HFFc6 (cell line): ENCODE data around the gene CCBE1. TPM values are rescaled to one million over a fixed set of nuclear protein-coding genes. Genes with fewer than 3 reads are reported as not detected.

Experiments
- DNase-seq: peaks from one replicate; pipeline ENCODE4 v3.0.0-alpha.2; 2018
- H3K27ac Mint-ChIP-seq: 2 replicates; pipeline ENCODE4 v1.8.0; 2020; ENCODE audit warnings: mild to moderate bottlenecking, mixed read lengths
- H3K27me3 Mint-ChIP-seq: 2 replicates; pipeline ENCODE4 v1.8.0; 2021; ENCODE audit warnings: mild to moderate bottlenecking, moderate library complexity, mixed read lengths; ENCODE audit not compliant: insufficient read depth
- H3K36me3 Mint-ChIP-seq: 2 replicates; pipeline ENCODE4 v1.8.0; 2021; ENCODE audit warnings: low read depth, mixed read lengths
- H3K4me1 Mint-ChIP-seq: 2 replicates; pipeline ENCODE4 v1.8.0; 2020; ENCODE audit warnings: low read depth, mixed read lengths
- H3K4me3 Mint-ChIP-seq: 2 replicates; pipeline ENCODE4 v1.8.0; 2020; ENCODE audit warnings: mild to moderate bottlenecking, moderate library complexity, mixed read lengths
- H3K9me3 Mint-ChIP-seq: 2 replicates; pipeline ENCODE4 v1.8.0; 2020; ENCODE audit warnings: mild to moderate bottlenecking, mixed read lengths
- total RNA-seq, 6 experiments: library from RNA; stranded (reverse); fragmentation: NEBNext Ultra II Directional; extraction: Animal tissue kit (Norgen Biotek cat#: 25700); gene quantifications; 2 replicates in 1 of 6; 3 replicates in 5 of 6; pipeline ENCODE4 v1.2.3, GENCODE V29; 2021
- TF ChIP-seq, protein P1 (sequence below): fragments of 200-600 bp; sonication (generic); IDR thresholded peaks from 2 replicates; pipeline ENCODE4 v1.5.0; 2021; ENCODE audit warnings: antibody characterized with exemption, mild to moderate bottlenecking

The CCBE1 gene
- total RNA-seq, 6 experiments from 2014 or later: 161 to 223 (median 206) TPM

GRCh38 chr18:59515147-59515546, 182.1 kb downstream of the CCBE1 start:
- Mint-ChIP-seq H3K36me3 (peaks cover 10% of the 10 kb centered on the region; the same call in 1 of the 2 replicates), H3K4me3 (peak overlapping the region; percentile 33; the same call in 1 of the 2 replicates), H3K9me3 (no peaks in the 10 kb centered on the region), H3K27me3 (peaks cover 1% of the 10 kb centered on the region), H3K4me1 (peaks cover 75% of the 10 kb centered on the region), H3K27ac (peak overlapping the region; percentile 65; the same call in 1 of the 2 replicates)
- no peak for DNase-seq
- TF ChIP-seq, protein P1, sequence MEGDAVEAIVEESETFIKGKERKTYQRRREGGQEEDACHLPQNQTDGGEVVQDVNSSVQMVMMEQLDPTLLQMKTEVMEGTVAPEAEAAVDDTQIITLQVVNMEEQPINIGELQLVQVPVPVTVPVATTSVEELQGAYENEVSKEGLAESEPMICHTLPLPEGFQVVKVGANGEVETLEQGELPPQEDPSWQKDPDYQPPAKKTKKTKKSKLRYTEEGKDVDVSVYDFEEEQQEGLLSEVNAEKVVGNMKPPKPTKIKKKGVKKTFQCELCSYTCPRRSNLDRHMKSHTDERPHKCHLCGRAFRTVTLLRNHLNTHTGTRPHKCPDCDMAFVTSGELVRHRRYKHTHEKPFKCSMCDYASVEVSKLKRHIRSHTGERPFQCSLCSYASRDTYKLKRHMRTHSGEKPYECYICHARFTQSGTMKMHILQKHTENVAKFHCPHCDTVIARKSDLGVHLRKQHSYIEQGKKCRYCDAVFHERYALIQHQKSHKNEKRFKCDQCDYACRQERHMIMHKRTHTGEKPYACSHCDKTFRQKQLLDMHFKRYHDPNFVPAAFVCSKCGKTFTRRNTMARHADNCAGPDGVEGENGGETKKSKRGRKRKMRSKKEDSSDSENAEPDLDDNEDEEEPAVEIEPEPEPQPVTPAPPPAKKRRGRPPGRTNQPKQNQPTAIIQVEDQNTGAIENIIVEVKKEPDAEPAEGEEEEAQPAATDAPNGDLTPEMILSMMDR: no peak

GRCh38 chr18:59514203-59514602, 183.0 kb downstream of the CCBE1 start:
- H3K4me1 Mint-ChIP-seq: peaks cover 85% of the 10 kb centered on the region
- H3K27me3 Mint-ChIP-seq: peaks cover 1% of the 10 kb centered on the region
- no peaks in the 10 kb centered on the region for H3K9me3 Mint-ChIP-seq
- H3K36me3 Mint-ChIP-seq: 0 out of 2 replicates have a peak, but pooled peaks cover 3% of the 10 kb centered on the region
- peak overlapping the region; percentile 65 for H3K27ac Mint-ChIP-seq
- peak overlapping the region; percentile 33; the same call in 1 of the 2 replicates for H3K4me3 Mint-ChIP-seq
- DNase-seq: peak; percentile 73
- TF ChIP-seq, protein P1: no peak

GRCh38 chr18:59512025-59512755, 185.0 kb downstream of the CCBE1 start:
- Mint-ChIP-seq H3K4me1 (peaks cover 87% of the 10 kb centered on the region), H3K27ac (no peak overlapping the region; the same call in 1 of the 2 replicates), H3K36me3 (peaks cover 10% of the 10 kb centered on the region), H3K27me3 (no peaks in the 10 kb centered on the region; the same call in 1 of the 2 replicates), H3K4me3 (no peak overlapping the region), H3K9me3 (peaks cover under 1% of the 10 kb centered on the region; the same call in 1 of the 2 replicates)
- TF ChIP-seq, protein P1: no peak
- DNase-seq: no peak

DNA sequence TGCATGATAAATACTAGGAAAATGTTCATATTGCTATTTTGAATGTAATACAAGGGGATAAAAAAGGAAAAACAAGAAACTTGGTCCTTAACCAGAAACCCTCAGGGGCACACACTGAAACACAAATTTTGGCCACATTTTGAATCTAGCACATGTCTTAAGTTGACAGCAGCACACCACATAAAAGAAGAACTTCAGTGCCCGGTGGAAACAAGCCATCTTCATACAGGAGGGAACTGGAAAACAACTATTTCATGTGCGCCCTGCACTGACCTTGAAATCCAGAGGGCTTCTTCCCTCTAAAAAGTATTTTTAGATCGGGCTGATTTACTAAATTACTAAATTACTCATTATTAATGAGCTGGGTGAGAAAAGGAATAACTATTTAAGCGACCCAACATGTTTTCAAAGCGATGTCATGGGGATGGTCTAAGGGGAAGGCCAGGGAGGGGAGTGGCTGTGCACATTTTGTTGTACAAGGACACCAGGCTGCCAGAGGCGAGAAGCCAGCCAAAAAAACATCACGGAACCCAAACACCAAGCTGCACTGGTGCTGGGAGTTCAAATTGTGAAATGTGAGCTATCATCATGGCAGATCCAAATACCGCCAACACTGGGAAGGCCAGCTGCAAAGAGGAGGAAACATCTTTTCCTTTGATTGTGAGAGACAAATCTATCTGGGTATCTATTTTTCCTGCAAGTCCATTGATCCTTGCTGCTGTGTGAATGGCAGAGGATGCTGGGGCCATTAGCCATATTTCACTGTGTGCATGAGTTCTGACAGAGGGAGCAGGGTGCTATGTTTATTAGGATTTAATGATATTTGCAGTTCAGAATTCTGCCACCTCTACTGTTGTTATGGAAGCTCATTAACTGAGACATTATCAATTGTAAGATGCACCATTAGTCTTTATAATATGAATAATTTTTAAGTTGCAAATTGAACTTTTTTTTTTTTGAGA, 187.5 kb downstream of the CCBE1 start:
- Mint-ChIP-seq H3K4me3 (no peak overlapping the region), H3K27ac (no peak overlapping the region), H3K27me3 (no peaks in the 10 kb centered on the region; the same call in 1 of the 2 replicates), H3K4me1 (peaks cover 92% of the 10 kb centered on the region), H3K36me3 (peaks cover 23% of the 10 kb centered on the region), H3K9me3 (peaks cover 4% of the 10 kb centered on the region; the same call in 1 of the 2 replicates)
- DNase-seq: no peak
- TF ChIP-seq, protein P1: no peak

DNA sequence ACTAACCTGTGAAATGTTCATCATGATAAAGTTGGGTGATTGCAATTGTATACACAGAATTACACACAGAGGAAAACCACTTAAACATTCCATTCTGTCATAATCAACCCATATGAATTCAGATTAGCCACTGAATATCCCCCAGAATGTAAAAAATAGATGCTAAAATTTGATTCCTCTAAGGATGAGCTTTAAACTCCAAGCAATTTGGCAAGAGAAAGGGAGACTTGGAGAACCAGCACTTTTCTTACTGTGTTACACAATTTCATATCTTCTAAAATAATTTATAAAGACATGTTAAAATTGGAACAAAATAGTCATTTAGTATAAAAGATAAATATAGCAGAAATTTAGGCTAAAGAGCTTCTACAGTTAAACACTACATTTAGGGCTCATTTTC, 191.9 kb downstream of the CCBE1 start:
- no peak for DNase-seq
- H3K36me3 Mint-ChIP-seq: peaks cover 25% of the 10 kb centered on the region

More for the DNA sequence above, 191.9 kb downstream of the CCBE1 start:
- H3K9me3 Mint-ChIP-seq: peaks cover 4% of the 10 kb centered on the region; the same call in 1 of the 2 replicates
- TF ChIP-seq, protein P1: no peak
- 0 out of 2 replicates have a peak overlapping the region, but pooled peaks have one; percentile 1 for H3K4me3 Mint-ChIP-seq
- H3K27ac Mint-ChIP-seq: no peak overlapping the region
- peaks cover 99% of the 10 kb centered on the region for H3K4me1 Mint-ChIP-seq
- no peaks in the 10 kb centered on the region; the same call in 1 of the 2 replicates for H3K27me3 Mint-ChIP-seq
